GM12891 (cell line): ENCODE data around the gene BLOC1S4.

Source experiments
- POLR2A ChIP-seq: IDR thresholded peaks from 2 replicates; pipeline ENCODE4 v1.6.1; 2011; ENCODE audit warnings: low read depth, low read length, control low read depth
- SPI1 ChIP-seq: IDR thresholded peaks from 2 replicates; pipeline ENCODE4 v1.6.1; 2011; ENCODE audit warnings: low read depth, low read length, control low read depth

DNA sequence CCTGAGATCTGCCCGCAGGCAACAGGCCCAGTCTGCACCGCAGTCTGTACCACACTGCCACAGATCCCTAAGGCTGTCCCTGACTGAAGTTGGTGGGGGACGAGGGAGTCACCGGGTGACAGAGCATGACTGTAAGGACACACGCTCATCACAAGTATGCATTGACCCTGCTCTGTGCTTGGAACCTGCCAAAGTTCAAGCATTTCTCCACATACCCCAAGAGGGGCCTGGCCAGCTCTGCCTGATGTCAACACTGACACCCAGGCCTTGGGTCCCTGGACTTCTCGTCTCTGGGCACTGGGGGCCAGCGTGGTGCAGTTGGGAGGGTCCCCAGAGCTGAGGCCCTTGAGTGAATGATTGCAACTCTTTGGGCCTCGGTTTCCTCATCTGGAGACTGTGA lies 7.9 kb downstream of the BLOC1S4 start:
- no peak for TF ChIP-seq POLR2A
- TF ChIP-seq SPI1 = no peak
